HFFc6 (cell line): ENCODE results near the gene PRPF19. TPM values are rescaled to one million over a fixed set of nuclear protein-coding genes. Genes with fewer than 3 reads are reported as not detected.

Experiments
- DNase-seq: peaks from one replicate; pipeline ENCODE4 v3.0.0-alpha.2; 2018
- H3K27ac Mint-ChIP-seq: 2 replicates; pipeline ENCODE4 v1.8.0; 2020; ENCODE audit warnings: mild to moderate bottlenecking, mixed read lengths
- H3K27me3 Mint-ChIP-seq: 2 replicates; pipeline ENCODE4 v1.8.0; 2021; ENCODE audit warnings: mild to moderate bottlenecking, moderate library complexity, mixed read lengths; ENCODE audit not compliant: insufficient read depth
- H3K36me3 Mint-ChIP-seq: 2 replicates; pipeline ENCODE4 v1.8.0; 2021; ENCODE audit warnings: low read depth, mixed read lengths
- H3K4me1 Mint-ChIP-seq: 2 replicates; pipeline ENCODE4 v1.8.0; 2020; ENCODE audit warnings: low read depth, mixed read lengths
- H3K4me3 Mint-ChIP-seq: 2 replicates; pipeline ENCODE4 v1.8.0; 2020; ENCODE audit warnings: mild to moderate bottlenecking, moderate library complexity, mixed read lengths
- H3K9me3 Mint-ChIP-seq: 2 replicates; pipeline ENCODE4 v1.8.0; 2020; ENCODE audit warnings: mild to moderate bottlenecking, mixed read lengths
- total RNA-seq, 6 experiments: library from RNA; stranded (reverse); fragmentation: NEBNext Ultra II Directional; extraction: Animal tissue kit (Norgen Biotek cat#: 25700); gene quantifications; 2 replicates in 1 of 6; 3 replicates in 5 of 6; pipeline ENCODE4 v1.2.3, GENCODE V29; 2021
- TF ChIP-seq, protein P1 (sequence below): fragments of 200-600 bp; sonication (generic); IDR thresholded peaks from 2 replicates; pipeline ENCODE4 v1.5.0; 2021; ENCODE audit warnings: antibody characterized with exemption, mild to moderate bottlenecking

The PRPF19 gene
- total RNA-seq, 6 experiments from 2014 or later = 72.5 to 95.1 (median 89.4) TPM

DNA sequence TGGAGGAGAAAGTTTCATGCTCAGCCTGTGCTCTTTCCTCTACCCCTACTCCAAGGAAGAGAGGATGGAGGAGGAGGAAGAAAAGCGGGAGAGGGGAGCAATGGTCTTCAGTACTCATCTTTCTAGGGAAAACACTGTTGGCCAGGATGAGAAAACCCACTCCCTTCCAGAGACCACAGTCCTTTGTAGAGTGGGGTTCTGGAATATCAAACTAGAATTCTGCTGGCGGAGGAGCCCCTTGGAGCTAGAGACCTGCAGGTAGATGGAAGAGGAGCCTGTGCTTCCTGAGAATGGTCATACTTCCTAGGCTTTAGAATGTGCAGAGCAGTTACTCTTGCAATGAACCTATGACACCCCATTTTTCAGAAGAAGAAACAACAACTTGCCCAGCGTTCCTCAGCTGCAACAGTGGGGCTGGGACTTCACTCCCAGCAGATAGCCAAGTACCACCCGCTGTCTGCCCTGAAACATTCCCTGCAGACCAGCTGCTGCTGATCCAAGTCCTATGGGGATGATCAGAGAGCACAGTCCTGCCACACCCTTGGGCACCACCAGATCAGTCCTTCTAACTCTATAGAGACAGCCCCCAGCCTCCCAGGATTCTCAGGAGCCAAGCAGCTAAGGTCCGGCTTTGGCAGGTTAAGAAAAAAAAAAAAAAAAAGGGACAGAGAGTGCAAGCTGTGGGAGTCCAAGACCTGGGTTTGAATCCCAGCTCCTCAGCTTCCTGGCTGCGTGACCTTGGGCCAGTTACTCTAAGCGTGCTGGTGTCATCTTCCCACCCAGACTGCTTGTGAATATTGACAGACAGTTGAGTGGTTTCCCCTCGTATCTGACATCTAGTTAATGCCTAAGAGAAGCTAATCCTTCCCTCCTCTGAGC, 51.3 kb downstream of the PRPF19 start:
- no peak overlapping the region for H3K4me3 Mint-ChIP-seq
- H3K36me3 Mint-ChIP-seq = peaks cover 14% of the 10 kb centered on the region
- DNase-seq = no peak
- H3K4me1 Mint-ChIP-seq = peaks cover 24% of the 10 kb centered on the region
- TF ChIP-seq, protein P1, sequence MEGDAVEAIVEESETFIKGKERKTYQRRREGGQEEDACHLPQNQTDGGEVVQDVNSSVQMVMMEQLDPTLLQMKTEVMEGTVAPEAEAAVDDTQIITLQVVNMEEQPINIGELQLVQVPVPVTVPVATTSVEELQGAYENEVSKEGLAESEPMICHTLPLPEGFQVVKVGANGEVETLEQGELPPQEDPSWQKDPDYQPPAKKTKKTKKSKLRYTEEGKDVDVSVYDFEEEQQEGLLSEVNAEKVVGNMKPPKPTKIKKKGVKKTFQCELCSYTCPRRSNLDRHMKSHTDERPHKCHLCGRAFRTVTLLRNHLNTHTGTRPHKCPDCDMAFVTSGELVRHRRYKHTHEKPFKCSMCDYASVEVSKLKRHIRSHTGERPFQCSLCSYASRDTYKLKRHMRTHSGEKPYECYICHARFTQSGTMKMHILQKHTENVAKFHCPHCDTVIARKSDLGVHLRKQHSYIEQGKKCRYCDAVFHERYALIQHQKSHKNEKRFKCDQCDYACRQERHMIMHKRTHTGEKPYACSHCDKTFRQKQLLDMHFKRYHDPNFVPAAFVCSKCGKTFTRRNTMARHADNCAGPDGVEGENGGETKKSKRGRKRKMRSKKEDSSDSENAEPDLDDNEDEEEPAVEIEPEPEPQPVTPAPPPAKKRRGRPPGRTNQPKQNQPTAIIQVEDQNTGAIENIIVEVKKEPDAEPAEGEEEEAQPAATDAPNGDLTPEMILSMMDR = no peak
- H3K27ac Mint-ChIP-seq = no peak overlapping the region
- H3K9me3 Mint-ChIP-seq = no peaks in the 10 kb centered on the region
- peaks cover 2% of the 10 kb centered on the region for H3K27me3 Mint-ChIP-seq

DNA sequence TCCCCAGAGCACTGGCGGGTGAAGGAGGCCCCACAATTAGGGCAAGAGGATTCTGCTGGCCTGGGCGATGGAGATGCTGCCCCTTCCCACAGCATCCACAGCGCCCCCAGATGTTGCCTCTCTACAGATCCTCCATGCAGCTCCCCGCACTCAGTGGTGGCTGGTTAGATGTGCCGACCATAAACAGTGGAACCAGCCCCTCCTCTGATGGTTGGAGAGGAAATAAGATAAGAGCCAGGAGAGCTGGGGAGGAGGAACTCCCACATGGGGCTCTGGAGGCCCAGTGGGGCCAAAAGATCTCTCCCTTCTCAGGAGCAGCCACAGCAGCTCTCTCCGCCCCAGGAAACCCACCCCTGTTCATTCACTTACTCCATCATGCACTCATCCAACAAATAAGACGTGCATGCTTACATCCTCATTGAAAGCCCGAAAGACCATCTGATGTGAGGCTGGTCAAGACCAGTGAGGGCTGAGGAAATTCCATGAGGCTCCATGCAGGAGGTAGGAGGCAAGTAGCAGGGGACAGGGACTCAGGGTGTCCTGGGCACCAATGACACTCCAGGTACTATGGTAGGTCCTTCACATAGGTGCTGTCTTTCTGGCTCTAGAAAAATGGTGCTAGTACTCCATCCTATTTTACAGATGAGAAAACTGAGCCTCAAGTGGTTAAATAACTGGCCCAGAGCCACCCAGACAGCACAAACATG, 52.1 kb downstream of the PRPF19 start:
- peaks cover 2% of the 10 kb centered on the region for H3K27me3 Mint-ChIP-seq
- peaks cover 14% of the 10 kb centered on the region for H3K36me3 Mint-ChIP-seq
- DNase-seq = no peak
- no peak overlapping the region for H3K27ac Mint-ChIP-seq
- TF ChIP-seq, protein P1 = no peak
- H3K9me3 Mint-ChIP-seq = no peaks in the 10 kb centered on the region
- no peak overlapping the region for H3K4me3 Mint-ChIP-seq
- H3K4me1 Mint-ChIP-seq = peaks cover 24% of the 10 kb centered on the region

DNA sequence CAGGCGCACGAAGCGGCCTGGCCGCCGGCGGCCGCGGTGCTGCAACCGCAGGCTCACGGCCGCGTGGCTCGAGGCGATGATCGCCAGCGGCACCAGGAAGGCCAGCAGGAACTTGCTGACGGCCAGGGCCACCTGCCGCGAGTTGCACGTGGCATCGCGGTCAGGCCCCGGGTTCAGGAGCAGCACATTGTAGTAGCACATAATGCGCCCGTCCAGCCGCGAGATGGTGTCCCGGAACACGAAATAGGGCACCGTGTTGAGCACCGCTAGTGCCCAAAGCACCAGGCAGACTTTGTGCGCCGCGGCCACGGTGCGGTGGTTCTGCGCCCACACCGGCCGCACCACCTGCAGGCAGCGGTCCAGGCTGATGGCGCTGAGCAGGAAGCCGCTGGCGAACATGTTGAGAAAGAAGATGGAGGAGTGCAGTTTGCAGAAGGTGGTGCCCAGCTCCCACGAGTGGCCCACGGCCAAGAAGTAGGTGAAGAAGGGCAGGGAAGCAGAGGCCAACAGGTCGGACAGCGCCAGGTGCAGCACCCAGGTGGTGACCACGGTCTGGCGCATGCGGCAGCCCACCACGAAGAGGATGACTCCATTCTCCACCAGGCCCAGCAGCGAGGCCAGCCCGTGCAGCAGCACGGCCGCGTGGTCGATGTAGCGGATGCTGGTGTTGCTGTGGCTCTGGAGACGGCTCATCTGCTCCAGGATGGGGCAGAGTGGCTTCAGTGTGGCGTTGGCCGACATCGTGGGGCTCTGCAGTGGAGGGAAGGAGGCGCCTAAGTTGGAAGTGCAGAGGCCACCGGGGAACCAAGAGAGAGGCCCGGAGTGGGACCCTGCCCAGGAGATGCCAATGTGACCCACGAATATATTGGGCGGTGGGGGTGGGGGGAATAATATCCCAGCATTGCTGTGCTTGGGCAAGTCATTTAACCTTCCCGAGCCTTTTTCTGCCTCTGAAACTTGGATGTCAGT, 53.1 kb downstream of the PRPF19 start:
- peaks cover 2% of the 10 kb centered on the region for H3K27me3 Mint-ChIP-seq
- no peak for DNase-seq
- H3K36me3 Mint-ChIP-seq = peaks cover 14% of the 10 kb centered on the region
- H3K4me3 Mint-ChIP-seq = no peak overlapping the region
- H3K4me1 Mint-ChIP-seq = peaks cover 14% of the 10 kb centered on the region
- TF ChIP-seq, protein P1 = no peak
- no peak overlapping the region for H3K27ac Mint-ChIP-seq
- no peaks in the 10 kb centered on the region for H3K9me3 Mint-ChIP-seq

DNA sequence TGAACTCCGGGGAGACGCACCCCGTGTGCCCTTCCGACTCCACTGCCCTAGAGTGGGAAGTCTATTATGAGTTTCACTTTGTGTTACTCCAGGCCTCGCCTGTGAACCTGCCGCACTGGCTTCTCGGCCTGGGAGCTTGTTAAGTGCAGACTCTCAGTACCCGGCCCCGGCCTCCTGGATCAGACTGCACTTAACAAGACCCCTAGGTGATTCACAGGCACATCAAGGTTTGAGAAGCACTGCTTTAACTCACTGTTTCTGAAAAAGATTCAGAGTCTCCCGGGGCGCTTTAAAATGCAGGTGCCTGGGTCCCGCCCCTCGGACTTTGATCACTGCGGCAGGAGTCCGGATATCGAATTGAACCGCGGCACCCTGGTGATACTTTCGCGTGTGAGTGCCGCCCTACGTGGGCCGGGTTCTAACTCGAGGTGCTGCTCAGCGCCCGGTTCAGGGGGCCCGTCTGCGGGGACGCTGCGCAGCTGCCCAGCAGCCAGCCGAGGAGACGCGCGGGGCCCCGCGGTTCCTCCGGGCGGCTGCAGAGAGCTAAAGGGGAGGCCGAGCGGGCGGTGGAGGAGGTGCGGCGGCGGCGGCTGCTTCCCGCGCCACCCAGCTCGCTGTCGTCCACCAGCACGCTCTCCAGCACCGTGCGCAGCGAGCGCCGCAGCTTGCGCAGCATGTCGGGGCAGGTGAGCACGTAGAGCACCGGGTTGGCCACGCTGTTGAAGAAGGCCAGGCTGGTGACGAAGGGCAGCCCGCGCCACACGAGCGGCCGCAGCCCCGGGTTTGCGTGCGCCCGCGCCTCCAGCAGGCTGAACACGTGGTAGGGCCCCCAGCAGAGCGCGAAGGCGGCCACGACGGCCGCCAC, 54.0 kb downstream of the PRPF19 start:
- H3K27me3 Mint-ChIP-seq = peaks cover 2% of the 10 kb centered on the region
- H3K9me3 Mint-ChIP-seq = no peaks in the 10 kb centered on the region
- DNase-seq = no peak
- peaks cover 5% of the 10 kb centered on the region; the same call in 1 of the 2 replicates for H3K4me1 Mint-ChIP-seq
- H3K36me3 Mint-ChIP-seq = peaks cover 14% of the 10 kb centered on the region
- TF ChIP-seq, protein P1 = no peak
- no peak overlapping the region for H3K4me3 Mint-ChIP-seq
- no peak overlapping the region for H3K27ac Mint-ChIP-seq
